IPS-NIHi11 (cell line): ENCODE results near the gene DBNL.

Experiments
- DNase-seq: peaks from one replicate; pipeline ENCODE4 v3.0.0; 2012; ENCODE audit warnings: mixed read lengths, low spot score

Gene DBNL

GRCh38 chr7:44078521-44078920 is 34.0 kb downstream of the DBNL start:
- DNase-seq, result no peak

- DNase-seq, result no peak
Measured at GRCh38 chr7:44079331-44080021, 35.0 kb downstream of the DBNL start.

- DNase-seq, result no peak
Measured at GRCh38 chr7:44080118-44080517, 35.6 kb downstream of the DBNL start.

- no peak for DNase-seq
Measured at GRCh38 chr7:44080686-44081265, 36.3 kb downstream of the DBNL start.

GRCh38 chr7:44081266-44081748 is 36.8 kb downstream of the DBNL start:
- DNase-seq, result no peak

GRCh38 chr7:44082541-44083207 is 38.2 kb downstream of the DBNL start:
- DNase-seq, result peak; percentile 99

- DNase-seq, result no peak
Measured at GRCh38 chr7:44083796-44084195, 39.3 kb downstream of the DBNL start.

- DNase-seq, result no peak
Measured at GRCh38 chr7:44084701-44085100, 40.2 kb downstream of the DBNL start.

- no peak for DNase-seq
Measured at GRCh38 chr7:44085546-44085945, 41.0 kb downstream of the DBNL start.

- no peak for DNase-seq
Measured at GRCh38 chr7:44086627-44087026, 42.1 kb downstream of the DBNL start.

GRCh38 chr7:44087911-44088838 is 43.7 kb downstream of the DBNL start:
- no peak for DNase-seq

GRCh38 chr7:44093102-44093641 is 48.7 kb downstream of the DBNL start:
- no peak for DNase-seq

- DNase-seq, result no peak
Measured at GRCh38 chr7:44094365-44094764, 49.9 kb downstream of the DBNL start.

- DNase-seq, result no peak
Measured at GRCh38 chr7:44094883-44095592, 50.5 kb downstream of the DBNL start.

- DNase-seq, result no peak
Measured at GRCh38 chr7:44095781-44096180, 51.3 kb downstream of the DBNL start.

- DNase-seq, result no peak
Measured at GRCh38 chr7:44096326-44096881, 51.9 kb downstream of the DBNL start.

- DNase-seq, result no peak
Measured at GRCh38 chr7:44097064-44097932, 52.8 kb downstream of the DBNL start.

- no peak for DNase-seq
Measured at GRCh38 chr7:44098092-44099068, 53.9 kb downstream of the DBNL start.

- DNase-seq, result no peak
Measured at GRCh38 chr7:44099669-44100068, 55.2 kb downstream of the DBNL start.
